GM23338 (cell line): ENCODE results near the gene IFT43. TPM values are rescaled to one million over a fixed set of nuclear protein-coding genes. Genes with fewer than 3 reads are reported as not detected.

Experiments used
- ATAC-seq: fragments of 200-7000 bp; cut with Tn5 transposase; 3 replicates; pipeline ENCODE4 v1.9.1; 2020
- DNase-seq: peaks from one replicate; pipeline ENCODE4 v3.0.0-alpha.2; 2015; ENCODE audit warnings: low spot score
- H2AFZ ChIP-seq: fragments of 200-600 bp; sonication (generic); 2 replicates; pipeline ENCODE4 v1.8.0; 2016; ENCODE audit warnings: antibody characterized with exemption, mild to moderate bottlenecking, moderate library complexity
- H3F3A ChIP-seq: fragments of 200-600 bp; sonication (generic); replicated peaks from 2 replicates; pipeline ENCODE4 v1.8.0; 2017; ENCODE audit warnings: antibody characterized with exemption, mixed run types, low read depth
- H3K27ac ChIP-seq: fragments of 200-600 bp; sonication (generic); 2 replicates; pipeline ENCODE4 v1.6.1; 2016; ENCODE audit warnings: low read depth
- H3K27me3 ChIP-seq: fragments of 200-600 bp; sonication (generic); 2 replicates; pipeline ENCODE4 v1.8.0; 2016; ENCODE audit warnings: mild to moderate bottlenecking, mixed run types, moderate library complexity; ENCODE audit not compliant: insufficient read depth
- H3K36me3 ChIP-seq: fragments of 200-600 bp; sonication (generic); 2 replicates; pipeline ENCODE4 v1.8.0; 2016; ENCODE audit warnings: mild to moderate bottlenecking; ENCODE audit not compliant: insufficient read depth
- H3K4me1 ChIP-seq: fragments of 200-600 bp; sonication (generic); 2 replicates; pipeline ENCODE4 v1.8.0; 2016; ENCODE audit warnings: mild to moderate bottlenecking, moderate library complexity; ENCODE audit not compliant: insufficient read depth
- H3K4me2 ChIP-seq: fragments of 200-600 bp; sonication (generic); 2 replicates; pipeline ENCODE4 v1.7.1; 2017; ENCODE audit warnings: mixed run types
- H3K4me3 ChIP-seq: fragments of 200-600 bp; sonication (generic); 2 replicates; pipeline ENCODE4 v1.6.1; 2016; ENCODE audit warnings: mixed run types
- H3K79me2 ChIP-seq: fragments of 200-600 bp; sonication (generic); replicated peaks from 2 replicates; pipeline ENCODE4 v1.8.0; 2017; ENCODE audit warnings: mild to moderate bottlenecking; ENCODE audit not compliant: insufficient read depth
- H3K9me2 ChIP-seq: fragments of 200-600 bp; sonication (generic); 2 replicates; pipeline ENCODE4 v1.8.0; 2017; ENCODE audit not compliant: insufficient read depth
- H4K20me1 ChIP-seq: fragments of 200-600 bp; sonication (generic); replicated peaks from 2 replicates; pipeline ENCODE4 v1.8.0; 2017; ENCODE audit warnings: mild to moderate bottlenecking; ENCODE audit not compliant: insufficient read depth
- H3K27ac Mint-ChIP-seq: 2 replicates; pipeline ENCODE4 v1.8.0; 2020; ENCODE audit warnings: inconsistent platforms, mild to moderate bottlenecking, moderate library complexity, mixed read lengths
- H3K27me3 Mint-ChIP-seq: 3 replicates; pipeline ENCODE4 v1.8.0; 2022; ENCODE audit warnings: low read depth, mild to moderate bottlenecking, moderate library complexity, mixed read lengths, inconsistent platforms; ENCODE audit not compliant: insufficient read depth, poor library complexity
- H3K36me3 Mint-ChIP-seq: 3 replicates; pipeline ENCODE4 v1.8.0; 2021; ENCODE audit warnings: low read depth, mild to moderate bottlenecking, inconsistent platforms, moderate library complexity, mixed read lengths
- H3K4me1 Mint-ChIP-seq: 3 replicates; pipeline ENCODE4 v1.8.0; 2020; ENCODE audit warnings: mild to moderate bottlenecking, inconsistent platforms, mixed read lengths
- H3K4me3 Mint-ChIP-seq: 3 replicates; pipeline ENCODE4 v1.8.0; 2021; ENCODE audit warnings: moderate library complexity, mild to moderate bottlenecking, inconsistent platforms, mixed read lengths
- H3K9me3 Mint-ChIP-seq: 3 replicates; pipeline ENCODE4 v1.8.0; 2020; ENCODE audit warnings: moderate library complexity, mild to moderate bottlenecking, inconsistent platforms, mixed read lengths
- CREB1 ChIP-seq: fragments of 250-450 bp; sonication (Bioruptor Pico); IDR thresholded peaks from 2 replicates; pipeline ENCODE4 v1.5.0; 2020; ENCODE audit warnings: low read depth, mild to moderate bottlenecking, moderate library complexity
- ETS1 ChIP-seq: IDR thresholded peaks from 2 replicates; pipeline ENCODE4 v1.6.1; 2016; ENCODE audit warnings: antibody characterized with exemption
- EZH2phosphoT487 ChIP-seq: fragments of 200-600 bp; sonication (generic); IDR thresholded peaks from one replicate; pipeline ENCODE4 v1.8.1; 2018; ENCODE audit warnings: antibody characterized with exemption; ENCODE audit not compliant: unreplicated experiment
- JUNB ChIP-seq: IDR thresholded peaks from one replicate; pipeline ENCODE4 v1.6.1; 2016; ENCODE audit warnings: antibody characterized with exemption; ENCODE audit not compliant: unreplicated experiment
- POLR2AphosphoS5 ChIP-seq: IDR thresholded peaks from 2 replicates; pipeline ENCODE4 v1.6.1; 2016; ENCODE audit warnings: antibody characterized with exemption, low read depth
- STAT1 ChIP-seq: IDR thresholded peaks from one replicate; pipeline ENCODE4 v1.6.1; 2016; ENCODE audit warnings: antibody characterized with exemption; ENCODE audit not compliant: unreplicated experiment
- ZNF114 ChIP-seq: fragments of 250-450 bp; sonication (Bioruptor Pico); IDR thresholded peaks from 2 replicates; pipeline ENCODE4 v1.5.0; 2020; ENCODE audit warnings: mild to moderate bottlenecking, moderate library complexity
- ZNF331 ChIP-seq: fragments of 250-450 bp; sonication (Bioruptor Pico); IDR thresholded peaks from 2 replicates; pipeline ENCODE4 v1.5.0; 2020; ENCODE audit warnings: low read depth, mild to moderate bottlenecking, moderate library complexity
- ZNF462 ChIP-seq: fragments of 250-450 bp; sonication (Bioruptor Pico); IDR thresholded peaks from 2 replicates; pipeline ENCODE4 v1.5.0; 2020; ENCODE audit warnings: mild to moderate bottlenecking, moderate library complexity
- polyA plus RNA-seq: library from polyadenylated mRNA; unstranded; fragments of >200 nt; fragmentation: Nextera tagmentation; extraction: Ambion mirVana; gene quantifications from 2 replicates; pipeline ENCODE4 v1.2.1, GENCODE V29; 2016
- total RNA-seq: library from RNA; depleted of rRNA; stranded (reverse); fragments of >200 nt; shearing (Covaris generic); gene quantifications from 2 replicates; pipeline ENCODE4 v1.2.3, GENCODE V29; 2014
- TF ChIP-seq, protein P1 (sequence below), 2 experiments: fragments of 200-600 bp in 1 of 2; sonication (generic) in 1 of 2; conservative IDR thresholded peaks; 2 replicates each; pipeline versions ENCODE4 v1.5.1 to v1.6.1; 2016 to 2017; ENCODE audit warnings: antibody characterized with exemption in 2 of 2, low read depth in 2 of 2, mild to moderate bottlenecking in 2 of 2, moderate library complexity in 1 of 2

The IFT43 gene
- total and polyA plus RNA-seq, 2 experiments from 2014 or later: 21.5 to 43.1 TPM

- no peak overlapping the region for H2AFZ ChIP-seq
- DNase-seq (no peak), ATAC-seq (no peak)
- peaks cover 20% of the 10 kb centered on the region for H3K4me1 ChIP-seq
- no peak for TF ChIP-seq CREB1
- no peaks in the 10 kb centered on the region for H3K27me3 ChIP-seq
- no peak overlapping the region for H3K4me2 ChIP-seq
- no peaks in the 10 kb centered on the region for H3K79me2 ChIP-seq
- no peaks in the 10 kb centered on the region for H3K36me3 Mint-ChIP-seq
- peaks cover 4% of the 10 kb centered on the region for H3K27me3 Mint-ChIP-seq
- H3K9me2 ChIP-seq: no peaks in the 10 kb centered on the region
- H3K27ac Mint-ChIP-seq: no peak overlapping the region
- no peak overlapping the region for H3K4me3 Mint-ChIP-seq
- no peaks in the 10 kb centered on the region; the same call in 1 of the 2 replicates for H3K36me3 ChIP-seq
- H3K4me1 Mint-ChIP-seq: peaks cover 26% of the 10 kb centered on the region
- no peak overlapping the region for H3K27ac ChIP-seq
- H4K20me1 ChIP-seq: no peaks in the 10 kb centered on the region
- H3K9me3 Mint-ChIP-seq: no peaks in the 10 kb centered on the region; the same call in 2 of the 3 replicates
- no peaks in the 10 kb centered on the region for H3F3A ChIP-seq
- H3K4me3 ChIP-seq: no peak overlapping the region
These were observed 107.5 kb downstream of the IFT43 start for GRCh38 chr14:76093077-76093476.

- Mint-ChIP-seq H3K36me3 (no peaks in the 10 kb centered on the region), H3K27ac (no peak overlapping the region), H3K9me3 (no peaks in the 10 kb centered on the region; the same call in 2 of the 3 replicates), H3K27me3 (no peaks in the 10 kb centered on the region), H3K4me3 (no peak overlapping the region), H3K4me1 (peaks cover 10% of the 10 kb centered on the region; the same call in 2 of the 3 replicates)
- Histone ChIP-seq H3K79me2 (no peaks in the 10 kb centered on the region), H3F3A (no peaks in the 10 kb centered on the region), H3K27me3 (no peaks in the 10 kb centered on the region), H3K4me1 (no peaks in the 10 kb centered on the region), H3K4me3 (no peak overlapping the region), H3K36me3 (no peaks in the 10 kb centered on the region; the same call in 1 of the 2 replicates), H3K27ac (no peak overlapping the region), H3K4me2 (no peak overlapping the region), H4K20me1 (no peaks in the 10 kb centered on the region), H3K9me2 (no peaks in the 10 kb centered on the region), H2AFZ (no peak overlapping the region)
- no peak for ATAC-seq
- DNase-seq: no peak
- TF ChIP-seq, protein P1, sequence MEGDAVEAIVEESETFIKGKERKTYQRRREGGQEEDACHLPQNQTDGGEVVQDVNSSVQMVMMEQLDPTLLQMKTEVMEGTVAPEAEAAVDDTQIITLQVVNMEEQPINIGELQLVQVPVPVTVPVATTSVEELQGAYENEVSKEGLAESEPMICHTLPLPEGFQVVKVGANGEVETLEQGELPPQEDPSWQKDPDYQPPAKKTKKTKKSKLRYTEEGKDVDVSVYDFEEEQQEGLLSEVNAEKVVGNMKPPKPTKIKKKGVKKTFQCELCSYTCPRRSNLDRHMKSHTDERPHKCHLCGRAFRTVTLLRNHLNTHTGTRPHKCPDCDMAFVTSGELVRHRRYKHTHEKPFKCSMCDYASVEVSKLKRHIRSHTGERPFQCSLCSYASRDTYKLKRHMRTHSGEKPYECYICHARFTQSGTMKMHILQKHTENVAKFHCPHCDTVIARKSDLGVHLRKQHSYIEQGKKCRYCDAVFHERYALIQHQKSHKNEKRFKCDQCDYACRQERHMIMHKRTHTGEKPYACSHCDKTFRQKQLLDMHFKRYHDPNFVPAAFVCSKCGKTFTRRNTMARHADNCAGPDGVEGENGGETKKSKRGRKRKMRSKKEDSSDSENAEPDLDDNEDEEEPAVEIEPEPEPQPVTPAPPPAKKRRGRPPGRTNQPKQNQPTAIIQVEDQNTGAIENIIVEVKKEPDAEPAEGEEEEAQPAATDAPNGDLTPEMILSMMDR (conservative IDR thresholded peaks at IDR 0.05; ENCODE audit: low read depth in 2 of 2): no peak
- no peak for TF ChIP-seq ETS1
- TF ChIP-seq ZNF462 (CRISPR knock-in tag): no peak
- TF ChIP-seq JUNB: no peak
- TF ChIP-seq STAT1: no peak
- TF ChIP-seq CREB1: no peak
- no peak for TF ChIP-seq POLR2AphosphoS5
- TF ChIP-seq ZNF114 (CRISPR knock-in tag): no peak
- no peak for TF ChIP-seq ZNF331 (CRISPR knock-in tag)
- no peak for TF ChIP-seq EZH2phosphoT487
These were observed 110.7 kb downstream of the IFT43 start for GRCh38 chr14:76096257-76096656.
